Measurements from ENCODE around the gene C6orf120.

DNA sequence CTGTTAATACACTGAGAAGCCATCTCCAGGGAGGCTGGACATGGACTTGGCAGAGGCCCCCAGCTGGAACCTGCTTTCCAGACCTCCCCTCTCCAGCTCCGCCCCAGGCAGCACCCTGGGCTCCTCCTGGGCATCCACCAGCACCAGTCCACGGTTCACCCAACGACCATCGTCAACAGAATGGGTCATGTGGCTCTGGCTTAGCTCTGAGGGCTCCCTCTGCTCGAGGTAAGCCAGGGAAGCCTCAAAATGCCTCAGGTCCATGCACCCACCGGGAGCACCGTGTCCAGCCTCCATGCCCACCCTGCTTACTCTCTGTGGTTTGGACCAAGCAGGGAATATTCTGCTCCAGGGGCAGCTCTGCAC is 40.6 kb upstream of the C6orf120 start:
- TF ChIP-seq POU5F1 (IDR thresholded peaks at IDR 0.05; ENCODE audit: borderline replicate concordance, low read depth, low read length, partially characterized antibody) (no peak), RAD51 (IDR thresholded peaks at IDR 0.05; ENCODE audit: borderline replicate concordance, low read depth) (no peak), ZNF143 (CRISPR knock-in tag; IDR thresholded peaks at IDR 0.05) (no peak), HNRNPK (IDR thresholded peaks at IDR 0.05; ENCODE audit: low read depth, low read length, poor library complexity, severe bottlenecking) (no peak)

Measured in K562 (cell line).